Effector CD4-positive, alpha-beta T cell (primary cell): ENCODE results near the gene CR2.
"Not testable (repeated sequence)": the region's sequence is repeated elsewhere in the genome, so short reads cannot be mapped to it uniquely, and the experiment has no call there.

ENCODE experiments used
- DNase-seq: peaks from one replicate; pipeline ENCODE4 v3.0.0-alpha.2; 2020
- total RNA-seq: gene quantifications from one replicate; lab custom pipeline; 2026; lab: John Stamatoyannopoulos, UW

Gene CR2
- total RNA-seq = 0.75 reads per million

- peak; percentile 3 for DNase-seq
Measured at GRCh38 chr1:207454046-207454964, at the start of gene CR2. Gene CR2, plus strand, starts transcription at chr1:207454328. Its CDS starts 91 bp downstream, at chr1:207454419.

- no peak for DNase-seq
Measured at GRCh38 chr1:207404849-207405525, 49.1 kb upstream of the CR2 start.

- no peak for DNase-seq
Measured at GRCh38 chr1:207405814-207406213, 48.3 kb upstream of the CR2 start.

DNA sequence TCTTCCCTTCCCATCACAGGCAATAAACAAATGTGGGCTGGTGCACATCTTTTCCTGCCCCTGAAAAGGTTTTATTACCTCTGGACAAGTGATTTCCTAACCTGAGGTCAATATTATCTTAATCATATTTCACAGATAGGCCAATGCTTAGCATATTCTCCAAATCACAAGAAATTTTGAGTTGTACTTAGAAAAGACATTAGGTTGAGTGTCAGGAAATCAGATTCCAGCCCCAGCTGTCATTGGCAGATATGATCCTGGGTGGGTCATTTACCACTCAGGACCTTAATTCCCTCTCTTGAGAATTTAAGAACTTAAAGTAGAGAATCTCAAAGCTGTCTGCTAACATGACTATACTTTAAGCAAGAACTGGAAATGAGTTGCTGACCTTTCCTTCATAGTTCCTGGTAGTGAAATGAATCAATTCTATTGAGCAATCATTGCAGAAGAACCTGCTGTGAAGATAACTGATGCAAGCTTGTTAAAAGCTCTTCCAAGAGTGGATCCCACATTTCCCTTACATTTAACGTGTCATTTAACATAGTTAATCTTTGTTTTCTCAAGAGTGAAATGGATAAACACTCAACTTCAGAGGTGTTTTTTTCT lies 46.4 kb upstream of the CR2 start:
- no peak for DNase-seq

DNA sequence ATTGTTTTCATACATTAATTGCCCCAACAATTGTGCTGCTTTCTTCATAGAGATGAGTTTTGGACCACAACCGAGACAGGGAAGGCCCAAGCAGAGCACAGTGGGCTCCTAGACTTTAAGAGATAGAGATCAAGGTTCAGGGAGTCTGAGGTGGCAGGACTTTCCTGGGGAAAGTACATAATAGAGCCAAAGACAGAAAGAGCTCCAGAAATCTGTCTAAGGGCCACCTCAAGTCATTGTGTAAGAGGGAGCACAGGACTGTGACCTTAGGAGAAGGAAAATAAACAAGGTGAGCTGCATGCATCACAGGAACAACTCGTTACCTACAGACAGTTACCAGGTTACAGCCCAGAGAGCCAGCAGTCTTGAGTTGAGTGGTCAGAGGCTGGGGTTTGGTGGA lies 41.3 kb upstream of the CR2 start:
- DNase-seq = no peak

- no peak for DNase-seq
Measured at GRCh38 chr1:207414606-207415108, 39.5 kb upstream of the CR2 start.

DNA sequence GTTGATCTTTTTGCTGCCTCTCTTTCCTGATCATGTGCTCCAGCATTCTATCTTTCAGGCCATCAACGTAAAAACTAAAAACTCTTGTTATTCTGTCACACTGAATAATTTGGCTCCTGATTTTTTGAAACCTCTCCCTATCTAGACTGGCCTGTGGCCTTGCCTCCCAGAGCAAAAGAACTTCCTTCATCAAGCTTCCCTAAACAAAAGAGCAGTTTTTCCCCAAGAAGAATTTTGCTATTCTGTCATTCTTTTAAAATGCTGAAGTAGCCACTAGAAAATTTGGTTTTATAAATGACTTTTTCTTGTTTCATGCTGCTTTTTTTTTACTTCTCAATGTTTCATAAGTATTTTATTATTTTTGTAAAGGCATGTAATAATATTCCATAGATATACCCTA lies 37.1 kb upstream of the CR2 start:
- no peak for DNase-seq

GRCh38 chr1:207418351-207418750 lies 35.8 kb upstream of the CR2 start:
- DNase-seq = no peak

DNA sequence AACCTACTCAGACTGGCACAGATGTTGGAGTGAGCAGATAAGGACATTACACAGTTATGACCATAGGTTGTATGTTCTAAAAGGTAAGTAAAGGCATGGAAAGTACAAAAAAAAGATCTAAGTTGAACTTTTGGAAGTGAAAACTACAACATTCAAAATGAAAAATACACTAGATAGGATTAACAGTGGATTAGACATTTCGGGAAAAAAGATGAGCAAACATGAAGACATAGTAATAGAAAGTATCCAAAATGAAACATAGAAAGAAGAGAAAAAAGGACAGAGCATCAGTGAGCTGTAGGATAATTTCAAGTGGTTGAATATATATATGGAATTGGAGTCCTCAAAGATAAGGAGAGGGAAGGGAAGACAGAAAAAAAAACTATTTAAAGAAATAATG lies 34.0 kb upstream of the CR2 start:
- DNase-seq = no peak

DNA sequence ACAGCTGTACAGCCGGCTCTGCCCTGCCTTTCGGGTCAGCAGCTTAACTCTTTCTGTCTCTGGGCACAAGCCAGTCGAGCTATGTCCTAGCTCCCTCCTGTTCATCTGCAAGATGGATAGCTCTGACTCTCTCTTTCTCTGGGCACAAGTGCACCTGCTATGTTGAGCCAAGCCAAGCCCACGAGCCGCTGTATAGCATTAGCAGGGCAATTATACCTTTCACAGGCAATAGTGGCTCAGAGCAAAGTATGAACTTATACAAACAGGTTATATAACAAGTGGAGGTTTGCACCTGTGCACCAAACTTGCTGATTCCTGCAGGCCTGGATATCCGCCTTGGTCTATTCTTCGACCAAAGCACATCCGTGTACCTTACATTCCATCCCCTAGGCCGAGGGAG lies 33.0 kb upstream of the CR2 start:
- no peak for DNase-seq

GRCh38 chr1:207423560-207424292 lies 30.4 kb upstream of the CR2 start:
- no peak for DNase-seq

GRCh38 chr1:207424570-207425131 lies 29.5 kb upstream of the CR2 start:
- DNase-seq = no peak

GRCh38 chr1:207427832-207428585 lies 26.1 kb upstream of the CR2 start:
- no peak for DNase-seq

- no peak for DNase-seq
Measured at GRCh38 chr1:207428783-207429182, 25.3 kb upstream of the CR2 start.

DNA sequence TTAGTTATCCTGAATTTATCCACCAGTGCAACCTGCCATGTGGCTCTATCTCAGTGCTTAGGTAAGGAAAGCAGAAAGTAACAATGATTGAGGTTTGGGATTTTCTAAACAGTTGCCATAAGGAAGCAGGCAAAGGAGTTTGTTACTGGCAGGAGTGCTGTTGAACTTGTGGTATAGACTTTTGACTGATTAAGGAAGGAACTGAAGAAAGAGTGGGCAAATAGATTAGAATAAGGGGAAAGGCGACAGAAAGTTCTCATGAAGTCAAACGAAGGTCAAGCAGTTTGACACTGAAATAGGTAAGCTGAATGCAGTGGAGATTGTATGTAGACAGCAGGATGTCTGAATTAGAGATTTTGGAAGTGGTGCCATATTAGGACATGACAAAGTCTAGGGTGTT lies 24.2 kb upstream of the CR2 start:
- no peak for DNase-seq

DNA sequence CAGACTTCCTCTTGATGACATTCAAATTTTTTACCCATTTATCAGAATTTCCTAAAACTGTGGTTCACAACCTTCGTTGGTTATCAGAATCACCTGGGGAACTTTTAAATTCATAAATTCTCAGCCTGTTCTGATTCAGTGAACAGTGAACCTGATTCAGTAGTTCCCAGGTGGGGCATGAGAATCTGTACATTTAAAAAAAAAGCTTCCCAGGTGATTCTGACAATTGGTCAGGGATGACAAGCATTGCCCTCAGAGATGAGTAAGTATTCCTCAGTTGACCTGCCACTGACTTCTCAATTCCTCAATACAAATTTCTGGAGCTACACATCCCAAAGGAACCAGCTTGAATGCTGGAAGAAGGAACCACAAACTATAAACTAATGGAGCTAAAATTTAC lies 23.5 kb upstream of the CR2 start:
- DNase-seq = no peak

DNA sequence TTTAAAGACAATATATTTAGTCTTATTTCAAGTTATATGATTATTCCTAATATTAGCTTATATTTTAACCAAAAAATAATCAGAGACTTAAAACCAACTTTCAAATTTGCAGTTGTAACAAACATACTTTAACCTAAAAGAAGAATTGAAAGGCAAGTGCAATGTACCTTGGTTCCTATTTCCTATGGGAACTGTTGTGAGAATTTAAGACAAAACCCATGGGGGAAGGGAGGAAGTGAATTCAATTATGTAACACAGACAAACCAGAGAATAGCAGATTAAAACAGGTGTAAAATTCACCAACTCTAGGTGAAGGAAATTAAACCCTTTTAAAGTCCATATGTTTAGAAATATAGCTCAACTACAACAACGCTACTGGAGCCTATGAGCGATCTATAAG lies 22.6 kb upstream of the CR2 start:
- DNase-seq = no peak

DNA sequence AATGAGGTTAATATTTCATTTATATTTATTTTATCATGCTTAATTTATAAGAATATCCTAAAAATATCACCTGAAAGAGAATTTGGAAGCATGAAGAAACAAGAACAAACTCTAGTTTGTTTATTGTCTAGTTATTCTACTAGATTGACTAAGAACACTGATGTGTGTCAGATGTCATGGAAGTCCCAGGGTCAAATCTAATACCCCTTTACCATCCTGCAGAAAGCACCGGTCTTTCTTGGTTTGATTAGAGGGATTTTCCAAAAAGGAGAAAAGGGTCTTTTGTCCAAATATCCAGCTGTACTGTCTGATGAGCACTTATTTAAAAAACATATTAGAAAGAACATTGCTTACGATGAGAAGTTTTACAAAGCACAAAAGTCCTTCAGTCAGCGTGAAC lies 20.7 kb upstream of the CR2 start:
- no peak for DNase-seq

GRCh38 chr1:207436746-207437145 lies 17.4 kb upstream of the CR2 start:
- not testable (repeated sequence) for DNase-seq

- DNase-seq = no peak
Measured at GRCh38 chr1:207440626-207441025, 13.5 kb upstream of the CR2 start.

DNA sequence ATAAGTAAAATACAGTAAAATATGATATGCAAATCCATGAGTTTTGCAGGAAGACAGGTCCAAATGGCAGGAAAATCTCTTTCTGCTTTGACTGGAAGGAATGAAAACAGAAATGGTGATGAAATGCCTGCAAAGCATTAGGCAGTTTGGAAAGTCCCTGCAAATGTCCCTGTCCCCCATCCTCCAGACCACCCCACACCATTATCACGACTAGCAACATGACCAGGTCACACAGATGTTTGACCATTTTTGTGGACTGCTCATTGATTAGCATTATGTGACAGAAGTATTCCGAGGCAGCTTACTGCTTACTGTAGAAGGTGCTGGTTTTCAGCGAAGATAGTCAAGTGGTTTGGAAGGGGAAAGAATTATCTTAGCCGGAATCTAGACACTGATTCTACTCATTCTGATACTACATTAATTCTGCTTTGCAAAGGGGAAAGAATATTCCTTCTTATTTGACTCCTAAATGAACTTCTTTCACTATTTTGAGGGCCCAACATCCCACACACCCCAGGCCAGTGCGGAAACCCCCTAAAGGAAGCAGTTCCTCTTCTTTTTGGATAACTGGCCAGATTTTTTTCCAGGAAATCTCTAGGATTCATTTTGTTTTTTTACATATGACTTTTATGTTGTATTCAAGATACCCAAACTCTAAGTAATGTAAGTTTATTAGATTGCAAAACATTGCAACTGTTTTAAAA lies 9.5 kb upstream of the CR2 start:
- DNase-seq = no peak
